ENCODE data around the gene EPC1. TPM values are rescaled to one million over a fixed set of nuclear protein-coding genes. Genes with fewer than 3 reads are reported as not detected.

The EPC1 gene
- total and polyA plus RNA-seq, 7 experiments from 2014 or later = 46.0 to 156 (median 115) TPM

GRCh38 chr10:32308027-32308603, 38.8 kb downstream of the EPC1 start:
- POLR2A ChIA-PET = interaction anchor here (0.6 kb wide), 2 partner anchors 39 to 70 kb away, joined by 3 to 4 read pairs; no protein-coding TSS in a partner anchor
- ATAC-seq (peak; percentile 47), DNase-seq (no peak)
- Mint-ChIP-seq H3K9me3 (no peaks in the 10 kb centered on the region), H3K36me3 (peaks cover 5 to 25% (median 17%) of the 10 kb centered on the region in 5 donors), H3K27me3 (no peaks in the 10 kb centered on the region), H3K4me3 (peak overlapping the region in 7 of 10 donors; percentile 10 to 63 (median 51)), H3K27ac (peak overlapping the region in 8 of 9 donors; percentile 2 to 76 (median 62)), H3K4me1 (peaks cover 42 to 94% (median 81%) of the 10 kb centered on the region in 7 donors)
- intact Hi-C loops (cut with micrococcal nuclease) = loop anchor here in 1 of 2 donors (2.0 to 5.0 kb wide), 2 partner anchors 13 to 36 kb away; no protein-coding TSS in a partner anchor
- Histone ChIP-seq H3K9me3 (ENCODE audit: control insufficient read depth in 2 of 3, low read length in 3 of 3) (no peaks in the 10 kb centered on the region), H3K4me3 (ENCODE audit: low read length) (no peak overlapping the region), H3K27me3 (ENCODE audit: control insufficient read depth in 2 of 2, insufficient read depth in 2 of 2, low read length in 2 of 2) (no peaks in the 10 kb centered on the region), H3K36me3 (ENCODE audit: control insufficient read depth in 2 of 3, insufficient read depth in 3 of 3, low read length in 3 of 3) (peaks cover 0 to 8% (median 5%) of the 10 kb centered on the region in 3 experiments), H3K27ac (ENCODE audit: low read depth, low read length) (no peak overlapping the region), H3K4me1 (ENCODE audit: control insufficient read depth in 2 of 2, insufficient read depth in 2 of 2, low read length in 2 of 2) (peaks cover 19 to 27% of the 10 kb centered on the region in 2 donors)
- CTCF ChIA-PET = no interaction called here

DNA sequence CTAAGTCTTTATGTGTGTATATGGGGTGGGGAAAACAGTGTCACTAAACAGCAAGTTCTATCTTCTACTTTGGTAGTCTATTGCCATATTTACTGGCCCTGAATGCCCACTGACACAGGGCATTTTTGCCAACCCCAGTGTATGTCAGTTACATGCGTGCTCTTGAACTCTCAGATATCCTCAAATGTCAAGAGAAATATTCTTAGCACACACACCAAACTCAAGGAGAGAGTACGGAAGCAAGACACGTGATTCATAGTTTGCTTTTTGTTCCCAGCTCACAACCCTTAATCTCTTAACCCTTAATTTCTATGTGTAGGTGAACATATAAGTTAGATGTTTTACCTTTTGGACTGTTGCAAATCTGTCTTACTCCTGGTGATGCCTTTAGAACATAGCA, 39.3 kb downstream of the EPC1 start:
- no peaks in the 10 kb centered on the region for H3K9me3 Mint-ChIP-seq
- peak overlapping the region in 8 of 10 donors; percentile 13 to 67 (median 51) for H3K4me3 Mint-ChIP-seq
- H3K36me3 Mint-ChIP-seq = peaks cover 5 to 25% (median 17%) of the 10 kb centered on the region in 5 donors
- peaks cover 15 to 27% of the 10 kb centered on the region in 2 donors for H3K4me1 ChIP-seq (ENCODE audit: control insufficient read depth in 2 of 2, insufficient read depth in 2 of 2, low read length in 2 of 2)
- H3K27me3 Mint-ChIP-seq = no peaks in the 10 kb centered on the region
- peaks cover 39 to 95% (median 81%) of the 10 kb centered on the region in 7 donors for H3K4me1 Mint-ChIP-seq
- H3K9me3 ChIP-seq (ENCODE audit: control insufficient read depth in 2 of 3, low read length in 3 of 3) = no peaks in the 10 kb centered on the region
- ChIA-PET POLR2A (no interaction called here), CTCF (interaction anchor here (1.0 kb wide), 1 partner anchor 52 kb away, joined by 4 read pairs; no protein-coding TSS in a partner anchor)
- H3K27me3 ChIP-seq (ENCODE audit: control insufficient read depth in 2 of 2, insufficient read depth in 2 of 2, low read length in 2 of 2) = no peaks in the 10 kb centered on the region
- ATAC-seq = no peak
- no peak overlapping the region for H3K4me3 ChIP-seq (ENCODE audit: low read length)
- intact Hi-C loops (cut with micrococcal nuclease) = loop anchor here in 1 of 2 donors (2.0 to 5.0 kb wide), 2 partner anchors 13 to 35 kb away; no protein-coding TSS in a partner anchor
- DNase-seq = no peak
- peaks cover 0 to 8% (median 5%) of the 10 kb centered on the region in 3 experiments for H3K36me3 ChIP-seq (ENCODE audit: control insufficient read depth in 2 of 3, insufficient read depth in 3 of 3, low read length in 3 of 3)
- H3K27ac Mint-ChIP-seq = peak overlapping the region in 8 of 9 donors; percentile 9 to 76 (median 64)
- no peak overlapping the region for H3K27ac ChIP-seq (ENCODE audit: low read depth, low read length)

DNA sequence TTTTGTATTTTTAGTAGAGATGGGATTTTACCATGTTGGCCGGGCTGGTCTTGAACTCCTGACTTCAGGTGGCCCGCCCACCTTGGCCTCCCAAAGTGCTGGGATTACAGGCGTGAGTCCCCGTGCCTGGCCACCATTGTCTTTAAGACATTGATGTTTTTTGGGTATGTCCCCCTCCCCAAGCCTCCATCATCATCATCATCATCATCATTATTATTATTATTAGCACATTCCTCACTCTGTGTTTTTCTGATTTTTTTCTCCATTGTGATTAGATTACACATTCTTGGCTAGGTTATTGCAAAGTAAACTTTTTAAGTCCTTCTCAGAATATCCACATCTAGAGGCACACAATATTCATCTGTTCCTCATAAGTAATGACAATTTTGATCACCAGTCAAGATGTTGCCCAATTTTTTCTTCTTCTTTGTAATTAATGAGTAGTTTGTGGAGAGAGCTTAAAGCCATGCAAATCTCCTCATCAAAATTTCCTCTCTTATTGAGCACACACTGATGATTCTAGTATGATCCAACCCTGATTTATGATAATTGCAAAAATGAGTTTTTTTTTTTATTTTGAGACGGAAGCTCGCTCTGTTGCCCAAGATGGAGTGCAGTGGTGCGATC, 47.5 kb downstream of the EPC1 start:
- Histone ChIP-seq H3K4me3 (ENCODE audit: low read length) (no peak overlapping the region), H3K36me3 (ENCODE audit: control insufficient read depth in 2 of 3, insufficient read depth in 3 of 3, low read length in 3 of 3) (peaks cover 0 to 10% (median 5%) of the 10 kb centered on the region in 3 experiments), H3K9me3 (ENCODE audit: control insufficient read depth in 2 of 3, low read length in 3 of 3) (no peaks in the 10 kb centered on the region), H3K4me1 (ENCODE audit: control insufficient read depth in 2 of 2, insufficient read depth in 2 of 2, low read length in 2 of 2) (peaks cover 0 to 32% of the 10 kb centered on the region in 2 donors), H3K27ac (ENCODE audit: low read depth, low read length) (no peak overlapping the region), H3K27me3 (ENCODE audit: control insufficient read depth in 2 of 2, insufficient read depth in 2 of 2, low read length in 2 of 2) (no peaks in the 10 kb centered on the region)
- no peaks in the 10 kb centered on the region for H3K9me3 Mint-ChIP-seq
- peaks cover 5 to 33% (median 27%) of the 10 kb centered on the region in 5 donors for H3K36me3 Mint-ChIP-seq
- peaks cover 46 to 96% (median 86%) of the 10 kb centered on the region in 7 donors for H3K4me1 Mint-ChIP-seq
- ATAC-seq (no peak), DNase-seq (no peak)
- ChIA-PET POLR2A (interaction anchor here (0.6 to 0.7 kb wide), 3 partner anchors 15 to 1882 kb away, joined by 3 to 4 read pairs (median 3); no protein-coding TSS in a partner anchor), CTCF (no interaction called here)
- H3K27me3 Mint-ChIP-seq = no peaks in the 10 kb centered on the region
- intact Hi-C loops (cut with micrococcal nuclease) = loop anchor here in 1 of 2 donors (5.0 kb wide), 1 partner anchor 33 kb away; no protein-coding TSS in a partner anchor
- peak overlapping the region in 9 of 10 donors; percentile 0 to 69 (median 43) for H3K4me3 Mint-ChIP-seq
- H3K27ac Mint-ChIP-seq = peak overlapping the region; percentile 19 to 91 (median 73)

GRCh38 chr10:32298075-32298812, 48.7 kb downstream of the EPC1 start:
- no peaks in the 10 kb centered on the region for H3K9me3 ChIP-seq (ENCODE audit: control insufficient read depth in 2 of 3, low read length in 3 of 3)
- peaks cover 0 to 32% of the 10 kb centered on the region in 2 donors for H3K4me1 ChIP-seq (ENCODE audit: control insufficient read depth in 2 of 2, insufficient read depth in 2 of 2, low read length in 2 of 2)
- Mint-ChIP-seq H3K36me3 (peaks cover under 1 to 24% (median 18%) of the 10 kb centered on the region in 5 donors), H3K27ac (peak overlapping the region in 7 of 9 donors; percentile 34 to 91 (median 73)), H3K9me3 (no peaks in the 10 kb centered on the region), H3K27me3 (no peaks in the 10 kb centered on the region), H3K4me3 (peak overlapping the region in 7 of 10 donors; percentile 25 to 69 (median 48)), H3K4me1 (peaks cover 38 to 91% (median 75%) of the 10 kb centered on the region in 7 donors)
- intact Hi-C loops (cut with micrococcal nuclease) = loop anchor here in 1 of 2 donors (5.0 kb wide), 1 partner anchor 34 kb away; no protein-coding TSS in a partner anchor
- H3K4me3 ChIP-seq (ENCODE audit: low read length) = no peak overlapping the region
- no peaks in the 10 kb centered on the region for H3K27me3 ChIP-seq (ENCODE audit: control insufficient read depth in 2 of 2, insufficient read depth in 2 of 2, low read length in 2 of 2)
- DNase-seq = no peak
- H3K27ac ChIP-seq (ENCODE audit: low read depth, low read length) = no peak overlapping the region
- ChIA-PET POLR2A (no interaction called here), CTCF (no interaction called here)
- no peak for ATAC-seq
- H3K36me3 ChIP-seq (ENCODE audit: control insufficient read depth in 2 of 3, insufficient read depth in 3 of 3, low read length in 3 of 3) = peaks cover 0 to 5% (median 4%) of the 10 kb centered on the region in 3 experiments

DNA sequence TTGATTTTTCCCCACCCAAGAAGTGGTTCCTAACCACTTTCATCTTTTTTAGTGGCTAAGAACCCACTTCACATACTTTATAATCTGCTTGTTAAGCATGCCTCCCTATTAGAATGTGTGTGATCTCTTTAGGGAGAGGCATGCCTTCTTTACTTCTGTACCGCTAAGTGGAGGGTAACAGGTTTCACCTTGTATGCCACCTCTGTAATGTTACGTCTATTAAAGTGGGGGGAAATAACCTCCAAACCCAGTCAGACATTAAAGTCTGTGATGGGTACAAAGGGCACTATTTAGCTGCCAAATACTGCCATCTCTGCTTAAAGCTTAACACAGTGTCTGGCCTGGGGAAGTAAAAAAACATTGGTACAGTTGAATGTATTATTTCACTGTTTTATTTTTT, 51.9 kb downstream of the EPC1 start:
- Mint-ChIP-seq H3K4me3 (peak overlapping the region in 3 of 10 donors; percentile 4 to 44 (median 5)), H3K36me3 (peaks cover 0 to 11% (median 5%) of the 10 kb centered on the region in 5 donors), H3K9me3 (no peaks in the 10 kb centered on the region), H3K27me3 (no peaks in the 10 kb centered on the region), H3K27ac (peak overlapping the region in 8 of 9 donors; percentile 13 to 90 (median 60)), H3K4me1 (peaks cover 33 to 65% (median 50%) of the 10 kb centered on the region in 7 donors)
- DNase-seq (peak in 4 of 9 donors; percentile 7 to 37 (median 11)), ATAC-seq (peak; percentile 85)
- Histone ChIP-seq H3K4me1 (ENCODE audit: control insufficient read depth in 2 of 2, insufficient read depth in 2 of 2, low read length in 2 of 2) (peaks cover 0 to 32% of the 10 kb centered on the region in 2 donors), H3K27me3 (ENCODE audit: control insufficient read depth in 2 of 2, insufficient read depth in 2 of 2, low read length in 2 of 2) (no peaks in the 10 kb centered on the region), H3K4me3 (ENCODE audit: low read length) (no peak overlapping the region), H3K27ac (ENCODE audit: low read depth, low read length) (peak overlapping the region; percentile 51), H3K9me3 (ENCODE audit: control insufficient read depth in 2 of 3, low read length in 3 of 3) (no peaks in the 10 kb centered on the region), H3K36me3 (ENCODE audit: control insufficient read depth in 2 of 3, insufficient read depth in 3 of 3, low read length in 3 of 3) (peaks cover 0 to 16% (median 5%) of the 10 kb centered on the region in 3 experiments)
- POLR2A ChIA-PET = interaction anchor here (0.9 to 1.6 kb wide), 3 partner anchors 9 to 150 kb away, joined by 4 to 7 read pairs (median 4); no protein-coding TSS in a partner anchor
- CTCF ChIA-PET = interaction anchor here (0.7 kb wide), 1 partner anchor 96 kb away, joined by 4 read pairs; no protein-coding TSS in a partner anchor
- intact Hi-C loops (cut with micrococcal nuclease) = loop anchor here (2.0 to 5.0 kb wide), 3 partner anchors 14 to 37 kb away; no protein-coding TSS in a partner anchor

DNA sequence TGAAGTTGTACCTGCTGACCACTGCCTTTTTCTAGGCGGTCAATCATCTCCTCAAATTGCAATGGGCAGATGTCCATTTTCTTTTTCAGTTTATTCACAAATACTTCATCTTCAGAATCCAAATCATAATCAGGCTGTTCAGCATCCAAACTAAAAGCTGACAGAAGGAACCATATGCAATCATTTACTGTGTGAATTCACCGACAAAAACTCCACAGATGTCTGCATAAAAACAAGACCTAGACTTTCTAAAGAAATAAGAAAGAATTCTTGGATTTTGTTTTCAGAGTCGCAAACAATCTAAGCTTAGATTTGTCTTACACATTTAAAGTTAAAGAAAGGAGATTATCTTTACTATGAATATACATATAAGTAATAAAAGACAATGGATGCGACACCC, 53.4 kb downstream of the EPC1 start:
- H3K9me3 ChIP-seq (ENCODE audit: control insufficient read depth in 2 of 3, low read length in 3 of 3) = no peaks in the 10 kb centered on the region
- H3K9me3 Mint-ChIP-seq = no peaks in the 10 kb centered on the region
- H3K27ac ChIP-seq (ENCODE audit: low read depth, low read length) = no peak overlapping the region
- H3K4me1 ChIP-seq (ENCODE audit: control insufficient read depth in 2 of 2, insufficient read depth in 2 of 2, low read length in 2 of 2) = peaks cover 0 to 23% of the 10 kb centered on the region in 2 donors
- intact Hi-C loops (cut with micrococcal nuclease) = loop anchor here in 1 of 2 donors (5.0 kb wide), 1 partner anchor 34 kb away; no protein-coding TSS in a partner anchor
- H3K4me1 Mint-ChIP-seq = peaks cover 21 to 51% (median 38%) of the 10 kb centered on the region in 7 donors
- H3K27me3 Mint-ChIP-seq = no peaks in the 10 kb centered on the region
- peaks cover 0 to 15% (median 4%) of the 10 kb centered on the region in 5 donors for H3K36me3 Mint-ChIP-seq
- DNase-seq (no peak), ATAC-seq (no peak)
- POLR2A ChIA-PET = interaction anchor here (1.4 kb wide), 1 partner anchor 8 kb away, joined by 4 read pairs; no protein-coding TSS in a partner anchor
- peaks cover 0 to 25% (median 5%) of the 10 kb centered on the region in 3 experiments for H3K36me3 ChIP-seq (ENCODE audit: control insufficient read depth in 2 of 3, insufficient read depth in 3 of 3, low read length in 3 of 3)
- no peaks in the 10 kb centered on the region for H3K27me3 ChIP-seq (ENCODE audit: control insufficient read depth in 2 of 2, insufficient read depth in 2 of 2, low read length in 2 of 2)
- no peak overlapping the region for H3K4me3 Mint-ChIP-seq
- CTCF ChIA-PET = no interaction called here
- peak overlapping the region in 2 of 9 donors; percentile 37 to 52 for H3K27ac Mint-ChIP-seq
- no peak overlapping the region for H3K4me3 ChIP-seq (ENCODE audit: low read length)
